HepG2 (cell line): ENCODE results near the gene SLC39A3. TPM values are rescaled to one million over a fixed set of nuclear protein-coding genes. Genes with fewer than 3 reads are reported as not detected.

Source experiments
- ADNP ChIP-seq: sonication (generic); formaldehyde crosslinking; IDR thresholded peaks from 2 replicates; pipeline ENCODE4 v1.4.0; 2020; ENCODE audit warnings: missing genetic modification reagents
- MAFG ChIP-seq: sonication (generic); formaldehyde crosslinking; IDR thresholded peaks from 2 replicates; pipeline ENCODE4 v1.5.1; 2020; ENCODE audit warnings: mild to moderate bottlenecking, missing genetic modification reagents
- POLR2A ChIP-seq, 2 experiments: IDR thresholded peaks; 2 replicates each; pipeline ENCODE4 v1.6.1; 2011; ENCODE audit warnings: low read depth in 2 of 2, low read length in 2 of 2, mild to moderate bottlenecking in 1 of 2, moderate library complexity in 1 of 2; ENCODE audit not compliant: insufficient read depth in 1 of 2
- ZMAT3 ChIP-seq: sonication (generic); formaldehyde crosslinking; conservative IDR thresholded peaks from 2 replicates; pipeline ENCODE4 v1.7.0; 2021; ENCODE audit warnings: missing genetic modification reagents
- ZNF10 ChIP-seq: sonication (generic); formaldehyde crosslinking; IDR thresholded peaks from 2 replicates; pipeline ENCODE4 v1.4.0; 2020; ENCODE audit warnings: mild to moderate bottlenecking, low read depth, missing genetic modification reagents, borderline replicate concordance
- ZNF251 ChIP-seq: sonication (generic); formaldehyde crosslinking; IDR thresholded peaks from 2 replicates; pipeline ENCODE4 v1.9.0; 2021; ENCODE audit warnings: mild to moderate bottlenecking, missing genetic modification reagents
- ZSCAN9 ChIP-seq: IDR thresholded peaks from 2 replicates; pipeline ENCODE4 v1.6.1; 2016; ENCODE audit warnings: borderline replicate concordance
- polyA plus RNA-seq, 8 experiments: library from polyadenylated mRNA; depleted of rRNA in 3 of 8; stranded (reverse) in 7 of 8; unstranded in 1 of 8; fragments of >200 nt; fragmentation: Illumina TruSeq in 4 of 8; extraction: Trizol in 4 of 8; gene quantifications; 2 replicates each; pipeline versions ENCODE4 v1.2.1 to v1.2.3, GENCODE V29; 2011 to 2016; ENCODE audit warnings: low read depth in 4 of 8, missing spikeins in 1 of 8, mixed read lengths in 1 of 8; ENCODE audit not compliant: insufficient read depth in 1 of 8
- total RNA-seq, 5 experiments: library from RNA; depleted of rRNA; stranded (reverse); fragments of >200 nt; fragmentation: Illumina TruSeq; extraction: Trizol; gene quantifications; 2 replicates each; pipeline ENCODE4 v1.2.3, GENCODE V29; 2016; ENCODE audit warnings: low read depth in 1 of 5
- TF ChIP-seq, protein P1 (sequence below): sonication (generic); formaldehyde crosslinking; IDR thresholded peaks from 2 replicates; pipeline ENCODE4 v1.4.0; 2020; ENCODE audit warnings: missing genetic modification reagents
- TF ChIP-seq, protein P2 (sequence below): IDR thresholded peaks from 2 replicates; pipeline ENCODE4 v1.6.1; 2016; ENCODE audit warnings: missing compliant biosample characterization, missing genetic modification reagents, borderline replicate concordance
- TF ChIP-seq, protein P3 (sequence below): sonication (generic); formaldehyde crosslinking; IDR thresholded peaks from 2 replicates; pipeline ENCODE4 v1.5.0; 2020; ENCODE audit warnings: missing genetic modification reagents
- TF ChIP-seq, protein P4 (sequence below): sonication (generic); formaldehyde crosslinking; IDR thresholded peaks from 2 replicates; pipeline ENCODE4 v1.4.0; 2020; ENCODE audit warnings: missing genetic modification reagents, mild to moderate bottlenecking, borderline replicate concordance
- TF ChIP-seq, protein P5 (sequence below), 2 experiments: sonication (generic) in 1 of 2; formaldehyde crosslinking in 1 of 2; IDR thresholded peaks; 2 replicates each; pipeline versions ENCODE4 v1.4.0 to v1.6.1; 2016 to 2020; ENCODE audit warnings: borderline replicate concordance in 1 of 2, low read depth in 1 of 2, mild to moderate bottlenecking in 1 of 2, missing genetic modification reagents in 1 of 2

The SLC39A3 gene
- total and polyA plus RNA-seq, 2 of the 13 experiments (the other 11 are each of a cell fraction or from before 2014, with no cell fraction given): 33.6 to 41.6 TPM

DNA sequence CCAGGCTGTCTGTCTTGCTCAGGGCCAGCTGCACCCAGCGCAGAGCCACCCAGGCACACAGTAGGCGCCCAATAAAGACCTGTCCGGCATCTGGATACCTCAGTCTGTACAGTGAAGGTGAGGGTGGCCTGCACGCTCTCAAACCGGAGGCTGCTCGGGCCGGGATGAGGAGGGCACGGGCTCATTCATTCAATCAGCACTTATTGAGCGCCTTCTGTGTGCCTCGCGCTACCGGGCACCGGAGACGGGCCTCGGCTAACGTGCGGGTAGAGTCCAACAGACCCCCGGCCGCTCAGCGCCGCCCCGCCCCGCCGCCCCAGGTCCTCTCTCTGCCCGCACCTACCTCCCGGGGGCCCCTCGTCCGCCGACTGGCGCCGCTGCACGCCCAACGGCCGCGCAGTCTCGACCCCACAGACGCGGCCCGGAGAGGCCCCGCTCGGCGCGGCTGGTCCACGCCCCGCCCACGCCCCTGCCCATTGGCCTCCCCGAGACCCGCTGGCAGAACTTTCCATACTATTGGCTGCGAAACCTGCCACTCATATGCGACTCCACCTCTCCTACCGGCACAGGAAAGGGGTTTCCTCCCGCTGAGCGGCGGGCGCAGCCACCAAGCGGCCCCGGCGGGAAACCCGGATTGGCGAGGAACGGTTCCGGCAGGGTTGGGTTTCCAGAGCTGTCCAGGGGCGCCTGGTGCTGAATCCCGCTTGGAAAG is at the start of gene SLC39A3 (continued):
- TF ChIP-seq, protein P1, sequence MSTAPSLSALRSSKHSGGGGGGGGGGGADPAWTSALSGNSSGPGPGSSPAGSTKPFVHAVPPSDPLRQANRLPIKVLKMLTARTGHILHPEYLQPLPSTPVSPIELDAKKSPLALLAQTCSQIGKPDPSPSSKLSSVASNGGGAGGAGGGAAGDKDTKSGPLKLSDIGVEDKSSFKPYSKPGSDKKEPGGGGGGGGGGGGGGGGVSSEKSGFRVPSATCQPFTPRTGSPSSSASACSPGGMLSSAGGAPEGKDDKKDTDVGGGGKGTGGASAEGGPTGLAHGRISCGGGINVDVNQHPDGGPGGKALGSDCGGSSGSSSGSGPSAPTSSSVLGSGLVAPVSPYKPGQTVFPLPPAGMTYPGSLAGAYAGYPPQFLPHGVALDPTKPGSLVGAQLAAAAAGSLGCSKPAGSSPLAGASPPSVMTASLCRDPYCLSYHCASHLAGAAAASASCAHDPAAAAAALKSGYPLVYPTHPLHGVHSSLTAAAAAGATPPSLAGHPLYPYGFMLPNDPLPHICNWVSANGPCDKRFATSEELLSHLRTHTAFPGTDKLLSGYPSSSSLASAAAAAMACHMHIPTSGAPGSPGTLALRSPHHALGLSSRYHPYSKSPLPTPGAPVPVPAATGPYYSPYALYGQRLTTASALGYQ (CRISPR knock-in tag): peak; percentile 89
- no peak for TF ChIP-seq ZNF251 (CRISPR knock-in tag)
- TF ChIP-seq, protein P2, sequence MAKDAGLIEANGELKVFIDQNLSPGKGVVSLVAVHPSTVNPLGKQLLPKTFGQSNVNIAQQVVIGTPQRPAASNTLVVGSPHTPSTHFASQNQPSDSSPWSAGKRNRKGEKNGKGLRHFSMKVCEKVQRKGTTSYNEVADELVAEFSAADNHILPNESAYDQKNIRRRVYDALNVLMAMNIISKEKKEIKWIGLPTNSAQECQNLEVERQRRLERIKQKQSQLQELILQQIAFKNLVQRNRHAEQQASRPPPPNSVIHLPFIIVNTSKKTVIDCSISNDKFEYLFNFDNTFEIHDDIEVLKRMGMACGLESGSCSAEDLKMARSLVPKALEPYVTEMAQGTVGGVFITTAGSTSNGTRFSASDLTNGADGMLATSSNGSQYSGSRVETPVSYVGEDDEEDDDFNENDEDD (CRISPR knock-in tag): peak; percentile 71; the same call in 1 of the 2 replicates
- TF ChIP-seq, protein P3, sequence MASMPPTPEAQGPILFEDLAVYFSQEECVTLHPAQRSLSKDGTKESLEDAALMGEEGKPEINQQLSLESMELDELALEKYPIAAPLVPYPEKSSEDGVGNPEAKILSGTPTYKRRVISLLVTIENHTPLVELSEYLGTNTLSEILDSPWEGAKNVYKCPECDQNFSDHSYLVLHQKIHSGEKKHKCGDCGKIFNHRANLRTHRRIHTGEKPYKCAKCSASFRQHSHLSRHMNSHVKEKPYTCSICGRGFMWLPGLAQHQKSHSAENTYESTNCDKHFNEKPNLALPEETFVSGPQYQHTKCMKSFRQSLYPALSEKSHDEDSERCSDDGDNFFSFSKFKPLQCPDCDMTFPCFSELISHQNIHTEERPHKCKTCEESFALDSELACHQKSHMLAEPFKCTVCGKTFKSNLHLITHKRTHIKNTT (CRISPR knock-in tag): no peak
- peak in 1 of 2 experiments; percentile 51; a peak in 1 of 4 replicates for TF ChIP-seq POLR2A (IDR thresholded peaks at IDR 0.05; ENCODE audit: insufficient read depth in 1 of 2, low read depth in 2 of 2, low read length in 2 of 2)
- TF ChIP-seq ZSCAN9: peak; percentile 100
- peak; percentile 47; the same call in 1 of the 2 replicates for TF ChIP-seq ADNP (CRISPR knock-in tag)
- no peak for TF ChIP-seq ZNF10
- TF ChIP-seq ZMAT3: peak; percentile 93
- TF ChIP-seq, protein P4, sequence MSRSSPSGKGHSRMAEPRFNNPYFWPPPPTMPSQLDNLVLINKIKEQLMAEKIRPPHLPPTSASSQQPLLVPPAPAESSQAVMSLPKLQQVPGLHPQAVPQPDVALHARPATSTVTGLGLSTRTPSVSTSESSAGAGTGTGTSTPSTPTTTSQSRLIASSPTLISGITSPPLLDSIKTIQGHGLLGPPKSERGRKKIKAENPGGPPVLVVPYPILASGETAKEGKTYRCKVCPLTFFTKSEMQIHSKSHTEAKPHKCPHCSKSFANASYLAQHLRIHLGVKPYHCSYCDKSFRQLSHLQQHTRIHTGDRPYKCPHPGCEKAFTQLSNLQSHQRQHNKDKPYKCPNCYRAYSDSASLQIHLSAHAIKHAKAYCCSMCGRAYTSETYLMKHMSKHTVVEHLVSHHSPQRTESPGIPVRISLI (CRISPR knock-in tag): 0 out of 2 replicates have a peak, but pooled peaks have one; percentile 27
- TF ChIP-seq, protein P5, sequence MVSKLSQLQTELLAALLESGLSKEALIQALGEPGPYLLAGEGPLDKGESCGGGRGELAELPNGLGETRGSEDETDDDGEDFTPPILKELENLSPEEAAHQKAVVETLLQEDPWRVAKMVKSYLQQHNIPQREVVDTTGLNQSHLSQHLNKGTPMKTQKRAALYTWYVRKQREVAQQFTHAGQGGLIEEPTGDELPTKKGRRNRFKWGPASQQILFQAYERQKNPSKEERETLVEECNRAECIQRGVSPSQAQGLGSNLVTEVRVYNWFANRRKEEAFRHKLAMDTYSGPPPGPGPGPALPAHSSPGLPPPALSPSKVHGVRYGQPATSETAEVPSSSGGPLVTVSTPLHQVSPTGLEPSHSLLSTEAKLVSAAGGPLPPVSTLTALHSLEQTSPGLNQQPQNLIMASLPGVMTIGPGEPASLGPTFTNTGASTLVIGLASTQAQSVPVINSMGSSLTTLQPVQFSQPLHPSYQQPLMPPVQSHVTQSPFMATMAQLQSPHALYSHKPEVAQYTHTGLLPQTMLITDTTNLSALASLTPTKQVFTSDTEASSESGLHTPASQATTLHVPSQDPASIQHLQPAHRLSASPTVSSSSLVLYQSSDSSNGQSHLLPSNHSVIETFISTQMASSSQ (IDR thresholded peaks at IDR 0.05; ENCODE audit: low read depth): no peak
- TF ChIP-seq, protein P5 (CRISPR knock-in tag; IDR thresholded peaks at IDR 0.05; ENCODE audit: borderline replicate concordance): 0 out of 2 replicates have a peak, but pooled peaks have one; percentile 13
- 0 out of 2 replicates have a peak, but pooled peaks have one; percentile 31 for TF ChIP-seq MAFG (CRISPR knock-in tag)
